IMR-90 (cell line): ENCODE measurements around the gene ACAP1. TPM values are rescaled to one million over a fixed set of nuclear protein-coding genes. Genes with fewer than 3 reads are reported as not detected.

Source experiments
- ATAC-seq: fragments of 200-7000 bp; cut with Tn5 transposase; 2 replicates; pipeline ENCODE4 v1.9.1; 2020; ENCODE audit warnings: low read depth, mild to moderate bottlenecking, moderate library complexity
- BruUV-seq: library from RNA; stranded (reverse); fragments of 400-500 nt; replicated peaks from 2 replicates; lab custom pipeline; 2021; lab: Mats Ljungman, UMichigan
- CTCF ChIA-PET: fragments of 300-600 bp; formaldehyde crosslinking; extraction: SDS; loops from one replicate; lab custom pipeline; 2021; ENCODE audit warnings: antibody characterized with exemption; lab: Yijun Ruan, JAX
- POLR2A ChIA-PET: fragments of 300-600 bp; sonication (Branson Sonifier 250); formaldehyde crosslinking; loops from one replicate; lab custom pipeline; 2022; ENCODE audit warnings: antibody characterized with exemption; ENCODE audit not compliant: unreplicated experiment; lab: Charles Lee
- DNase-seq: peaks from one replicate; pipeline ENCODE4 v3.0.0; 2013
- H2AFZ ChIP-seq: replicated peaks from 2 replicates; pipeline ENCODE3; 2013; ENCODE audit warnings: low read length, mild to moderate bottlenecking; ENCODE audit not compliant: poor library complexity
- H2AK5ac ChIP-seq: 2 replicates; pipeline ENCODE4 v1.6.1; 2013; ENCODE audit warnings: low read depth, low read length, inconsistent platforms
- H2AK9ac ChIP-seq: replicated peaks from 2 replicates; pipeline ENCODE3; 2013; ENCODE audit warnings: mild to moderate bottlenecking, low read depth, low read length, moderate library complexity; ENCODE audit not compliant: poor library complexity
- H2BK120ac ChIP-seq: 2 replicates; pipeline ENCODE4 v1.6.1; 2013; ENCODE audit warnings: low read depth, low read length, inconsistent platforms
- H2BK15ac ChIP-seq: 3 replicates; pipeline ENCODE4 v1.6.1; 2013; ENCODE audit warnings: low read depth, low read length, inconsistent platforms
- H2BK20ac ChIP-seq: 2 replicates; pipeline ENCODE4 v1.6.1; 2013; ENCODE audit warnings: low read depth, mild to moderate bottlenecking, inconsistent platforms, low read length, moderate library complexity
- H2BK5ac ChIP-seq: 2 replicates; pipeline ENCODE4 v1.6.1; 2013; ENCODE audit warnings: mild to moderate bottlenecking, low read depth, low read length, inconsistent platforms; ENCODE audit not compliant: poor library complexity, severe bottlenecking
- H3K14ac ChIP-seq: replicated peaks from 2 replicates; pipeline ENCODE4 v1.6.1; 2013; ENCODE audit warnings: low read depth, low read length, inconsistent platforms
- H3K18ac ChIP-seq: 2 replicates; pipeline ENCODE4 v1.6.1; 2013; ENCODE audit warnings: low read depth, low read length, control low read depth
- H3K23ac ChIP-seq: 2 replicates; pipeline ENCODE4 v1.6.1; 2013; ENCODE audit warnings: low read depth, low read length, inconsistent platforms
- H3K27ac ChIP-seq: 2 replicates; pipeline ENCODE4 v1.5.1; 2013; ENCODE audit warnings: mild to moderate bottlenecking, control low read depth, low read length; ENCODE audit not compliant: insufficient read depth
- H3K27me3 ChIP-seq: 2 replicates; pipeline ENCODE4 v1.6.1; 2013; ENCODE audit warnings: low read length; ENCODE audit not compliant: control insufficient read depth, insufficient read depth
- H3K36me3 ChIP-seq: 2 replicates; pipeline ENCODE4 v1.6.1; 2013; ENCODE audit warnings: low read length, mixed read lengths; ENCODE audit not compliant: control insufficient read depth, insufficient read depth
- H3K4ac ChIP-seq: 2 replicates; pipeline ENCODE4 v1.6.1; 2013; ENCODE audit warnings: low read depth, low read length, inconsistent platforms
- H3K4me1 ChIP-seq: 2 replicates; pipeline ENCODE4 v1.6.1; 2013; ENCODE audit warnings: low read length, mixed read lengths; ENCODE audit not compliant: control insufficient read depth, insufficient read depth
- H3K4me2 ChIP-seq: 2 replicates; pipeline ENCODE4 v1.6.1; 2013; ENCODE audit warnings: low read depth, mild to moderate bottlenecking, control low read depth, low read length, moderate library complexity
- H3K4me3 ChIP-seq: 2 replicates; pipeline ENCODE4 v1.5.1; 2013; ENCODE audit warnings: low read depth, mild to moderate bottlenecking, control low read depth, low read length, moderate library complexity; ENCODE audit not compliant: insufficient read depth
- H3K56ac ChIP-seq: 2 replicates; pipeline ENCODE4 v1.6.1; 2013; ENCODE audit warnings: low read length, inconsistent platforms; ENCODE audit not compliant: insufficient read depth; ENCODE audit errors: extremely low read depth
- H3K79me1 ChIP-seq, 2 experiments: 2 replicates each; pipeline ENCODE4 v1.6.1; 2013; ENCODE audit warnings: low read length in 2 of 2, inconsistent platforms in 1 of 2, low read depth in 1 of 2
- H3K9ac ChIP-seq: 2 replicates; pipeline ENCODE4 v1.6.1; 2013; ENCODE audit warnings: low read depth, low read length, control low read depth
- H3K9me1 ChIP-seq: 2 replicates; pipeline ENCODE4 v1.6.1; 2013; ENCODE audit warnings: low read length, inconsistent platforms; ENCODE audit not compliant: insufficient read depth
- H3K9me3 ChIP-seq: 2 replicates; pipeline ENCODE4 v1.6.1; 2013; ENCODE audit warnings: low read length; ENCODE audit not compliant: control insufficient read depth, insufficient read depth
- H4K20me1 ChIP-seq: 2 replicates; pipeline ENCODE4 v1.6.1; 2013; ENCODE audit warnings: low read length, inconsistent platforms; ENCODE audit not compliant: insufficient read depth
- H4K5ac ChIP-seq: 2 replicates; pipeline ENCODE4 v1.6.1; 2013; ENCODE audit warnings: mild to moderate bottlenecking, low read depth, low read length, control low read depth
- H4K8ac ChIP-seq, 2 experiments: 2 replicates each; pipeline ENCODE4 v1.6.1; 2013; ENCODE audit warnings: low read depth in 2 of 2, low read length in 2 of 2, control low read depth in 1 of 2, inconsistent platforms in 1 of 2
- H4K91ac ChIP-seq: 2 replicates; pipeline ENCODE4 v1.6.1; 2013; ENCODE audit warnings: low read depth, low read length, inconsistent platforms; ENCODE audit not compliant: insufficient read depth
- MAFK ChIP-seq: IDR thresholded peaks from 2 replicates; pipeline ENCODE4 v1.6.1; 2012; ENCODE audit warnings: low read depth, low read length, improper control_type of control experiment
- POLR2A ChIP-seq: IDR thresholded peaks from 2 replicates; pipeline ENCODE4 v1.6.1; 2012; ENCODE audit warnings: mild to moderate bottlenecking, low read depth, low read length
- RAD21 ChIP-seq: IDR thresholded peaks from 2 replicates; pipeline ENCODE4 v1.6.1; 2012; ENCODE audit warnings: low read length, improper control_type of control experiment
- SMC3 ChIP-seq: fragments of 150-350 bp; IDR thresholded peaks from 2 replicates; pipeline ENCODE4 v1.6.1; 2016; ENCODE audit warnings: low read depth, mild to moderate bottlenecking, antibody characterized with exemption, low read length, moderate library complexity
- WGBS, 2 experiments: methylation state at CpG; one replicate each; pipeline versions ENCODE4 v1.1.5 to v1.1.7; 2013; ENCODE audit warnings: missing lambda C conversion rate in 2 of 2; ENCODE audit not compliant: insufficient read length in 1 of 2; ENCODE audit errors: extremely low coverage in 2 of 2; 5-methylcytosine and 5-hydroxymethylcytosine counted together
- dilution Hi-C: fragments of 300-500 bp; cut with HindIII; formaldehyde crosslinking; loops from one replicate; pipeline ENCODE4 v1.14.3; 2018; ENCODE audit warnings: low sequenced_read_pairs; ENCODE audit not compliant: unreplicated experiment
- in situ Hi-C: fragments of 300-500 bp; cut with MboI; formaldehyde crosslinking; loops from 3 replicates; pipeline ENCODE4 v1.14.3; 2019; ENCODE audit warnings: low sequenced_read_pairs, inconsistent platforms, mixed read lengths
- intact Hi-C: fragments of 100-400 bp; cut with micrococcal nuclease; formaldehyde crosslinking; loops from 2 replicates; pipeline ENCODE4 v1.10.0; 2022
- polyA plus RNA-seq, 3 experiments: library from polyadenylated mRNA; depleted of rRNA; stranded (reverse); fragments of >200 nt; gene quantifications; 2 replicates each; pipeline ENCODE4 v1.2.3, GENCODE V29; 2012; ENCODE audit warnings: low replicate concordance in 1 of 3
- total RNA-seq: library from RNA; depleted of rRNA; stranded (reverse); fragments of >200 nt; gene quantifications from 2 replicates; pipeline ENCODE4 v1.2.3, GENCODE V29; 2012

Gene ACAP1
- total and polyA plus RNA-seq, 2 of the 4 experiments (the other 2 are of a cell fraction), result under 0.01 to 2.1 TPM

DNA sequence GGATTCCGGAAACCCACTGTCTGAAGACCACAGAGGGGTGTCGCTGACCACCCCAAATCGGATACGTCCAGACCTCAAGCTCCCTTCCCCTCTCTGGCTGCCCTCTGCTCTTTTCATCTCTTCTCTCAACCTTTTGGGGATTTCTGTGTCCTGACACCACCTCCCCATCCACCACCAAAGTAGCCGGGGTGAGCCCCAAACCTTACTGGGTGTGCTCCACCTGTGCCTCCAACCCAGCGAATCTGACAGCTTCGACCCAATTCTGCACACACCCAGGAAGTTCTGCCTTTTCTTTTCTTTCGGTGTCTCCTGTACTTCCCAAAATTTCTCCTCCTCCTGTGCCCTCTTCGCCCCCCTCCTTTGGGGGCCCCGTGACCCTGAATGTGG lies 16.2 kb downstream of the ACAP1 start:
- ATAC-seq, result no peak
- BruUV-seq, result no TSS peak
- Histone ChIP-seq H2BK20ac (no peak overlapping the region), H3K9ac (peak overlapping the region; percentile 95), H3K79me1 (peaks cover 24 to 63% of the 10 kb centered on the region in 2 experiments; a peak in 3 of 4 replicates), H3K27me3 (no peaks in the 10 kb centered on the region), H3K14ac (peak overlapping the region; percentile 92), H4K8ac (peak overlapping the region; percentile 93 to 97), H3K4me3 (peak overlapping the region; percentile 93), H2AK5ac (peak overlapping the region; percentile 99), H2BK15ac (peak overlapping the region; percentile 96; the same call in 2 of the 3 replicates), H3K4me2 (peak overlapping the region; percentile 89), H3K56ac (peak overlapping the region; percentile 93), H3K9me3 (no peaks in the 10 kb centered on the region), H3K4ac (peak overlapping the region; percentile 93), H3K9me1 (peaks cover 27% of the 10 kb centered on the region), H3K4me1 (peaks cover 39% of the 10 kb centered on the region), H4K20me1 (peaks cover 32% of the 10 kb centered on the region), H3K18ac (peak overlapping the region; percentile 88), H4K5ac (peak overlapping the region; percentile 63), H3K27ac (peak overlapping the region; percentile 95), H3K36me3 (no peaks in the 10 kb centered on the region), H2BK5ac (peak overlapping the region; percentile 94), H2AFZ (peak overlapping the region; percentile 93), H4K91ac (peak overlapping the region; percentile 89), H2BK120ac (peak overlapping the region; percentile 75), H2AK9ac (peak overlapping the region; percentile 99), H3K23ac (peak overlapping the region; percentile 93; the same call in 1 of the 2 replicates)
- ChIA-PET POLR2A (no interaction called here), CTCF (no interaction called here)
- 37% methylated on average over 7 of the region's 10 CpGs; no CpG with 5 or more reads in 1 of the 2 experiments for WGBS, 2 experiments
- no peak for DNase-seq
- no peak for TF ChIP-seq SMC3
- peak; percentile 33; the same call in 1 of the 2 replicates for TF ChIP-seq RAD21
- TF ChIP-seq MAFK, result no peak
- TF ChIP-seq POLR2A, result no peak
- in situ Hi-C loops, result loop anchor here (10.0 kb wide), 1 partner anchor 202 kb away; the partner anchor contains the start of gene TNFSF13
- intact Hi-C loops, result loop anchor here (5.0 kb wide), 3 partner anchors 85 to 485 kb away; partner anchors contain the start of genes FGF11, SENP3 and TMEM102
- dilution Hi-C loops, result no loop called here
